Jurkat, Clone E6-1 (cell line): ENCODE measurements around the gene DPCD.

Experiments
- DNase-seq: peaks from one replicate; pipeline ENCODE4 v3.0.0-alpha.2; 2011; ENCODE audit warnings: low read depth, low spot score
- H3K4me3 ChIP-seq: 2 replicates; pipeline ENCODE4 v1.5.1; 2011; ENCODE audit warnings: mild to moderate bottlenecking, low read length, control low read depth, moderate library complexity

DPCD gene

DNA sequence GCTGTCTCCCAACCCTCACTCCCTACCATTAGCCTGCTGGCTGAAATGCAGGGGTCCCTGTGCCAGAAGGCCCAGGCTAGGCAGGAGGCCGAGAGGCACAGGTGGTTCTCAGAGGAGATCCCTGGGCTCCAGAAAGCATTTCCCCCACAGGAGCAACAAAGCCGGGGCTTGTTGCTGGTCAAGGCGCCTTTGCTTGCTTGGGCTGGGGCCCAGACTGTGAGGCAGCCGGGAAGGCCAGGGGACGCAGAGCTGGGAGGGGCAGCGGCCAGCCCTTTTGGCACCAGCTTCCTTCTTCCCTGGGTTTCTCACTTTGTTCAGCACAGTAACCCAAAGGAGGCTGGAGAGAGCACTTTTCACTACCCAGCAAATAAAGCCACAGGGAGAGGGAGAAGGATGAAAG is 58.2 kb downstream of the DPCD start:
- DNase-seq: no peak

DNA sequence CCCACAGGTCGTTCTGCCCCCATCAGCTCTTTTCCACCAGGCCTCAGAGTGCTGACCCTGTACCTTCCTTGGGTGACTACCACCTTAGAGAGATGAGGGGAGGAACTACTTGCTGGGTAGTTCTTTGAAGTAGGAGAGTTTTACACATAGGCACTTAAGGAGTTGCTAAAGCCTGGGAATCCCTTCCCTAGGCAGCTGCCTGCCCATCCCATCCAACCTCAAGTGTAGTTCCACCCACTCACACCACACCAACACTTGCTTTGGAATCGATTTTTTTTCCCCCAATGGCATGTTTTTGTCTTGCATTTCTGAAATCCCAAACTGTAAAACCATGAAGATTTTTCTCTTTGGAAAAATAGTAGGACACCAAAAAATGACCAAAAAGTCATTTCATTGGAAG is 59.1 kb downstream of the DPCD start:
- DNase-seq: no peak
- no peak overlapping the region for H3K4me3 ChIP-seq

More for the DNA sequence above, 58.2 kb downstream of the DPCD start:
- no peak overlapping the region for H3K4me3 ChIP-seq

DNA sequence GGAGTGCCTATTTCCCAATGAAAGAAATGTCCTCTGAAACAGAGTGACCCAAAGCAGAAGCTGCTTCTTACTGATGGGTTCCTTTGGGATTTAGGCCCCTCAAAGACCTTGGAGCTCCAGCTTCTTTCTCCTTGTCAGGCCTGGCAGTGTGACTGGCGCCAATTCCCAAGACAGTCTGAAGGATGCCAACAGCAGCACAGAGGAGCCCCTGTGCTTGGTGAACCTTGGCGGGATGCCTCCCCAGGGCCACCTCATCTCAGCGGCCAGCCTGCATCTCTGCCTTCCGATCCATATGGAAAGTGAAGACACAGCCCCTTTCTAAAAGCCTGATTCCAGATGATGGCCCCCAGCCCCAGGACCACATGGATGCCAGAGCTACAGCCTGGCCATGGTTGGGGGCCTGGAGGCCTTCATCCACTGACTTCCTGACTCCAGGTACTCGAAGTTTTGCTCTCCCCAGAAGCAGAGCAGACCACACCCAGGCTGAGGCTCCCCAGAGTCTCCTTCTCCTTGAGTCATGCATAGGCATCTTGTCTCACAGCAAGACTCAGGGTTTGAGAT is 61.5 kb downstream of the DPCD start:
- no peak for DNase-seq
- no peak overlapping the region for H3K4me3 ChIP-seq

DNA sequence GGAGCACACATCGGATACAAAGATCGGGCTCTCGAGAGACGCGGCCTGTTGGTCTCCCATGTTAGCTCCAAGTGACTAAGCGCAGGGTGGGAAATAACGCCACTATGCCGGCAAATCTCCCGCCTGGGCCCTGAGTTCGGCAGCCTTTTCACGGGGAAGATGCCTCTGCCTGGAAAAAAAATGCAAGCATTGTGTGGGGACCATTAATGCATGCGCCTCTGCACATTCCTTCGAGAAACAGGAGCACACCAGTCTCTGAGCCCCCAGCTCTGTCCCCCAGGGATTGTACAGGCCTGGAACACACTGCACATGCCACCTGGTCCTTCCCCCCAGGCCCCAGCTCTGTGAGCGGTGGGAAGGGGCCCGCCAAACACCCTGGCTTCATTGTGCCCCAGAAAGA is 62.7 kb downstream of the DPCD start:
- no peak overlapping the region for H3K4me3 ChIP-seq
- no peak for DNase-seq

DNA sequence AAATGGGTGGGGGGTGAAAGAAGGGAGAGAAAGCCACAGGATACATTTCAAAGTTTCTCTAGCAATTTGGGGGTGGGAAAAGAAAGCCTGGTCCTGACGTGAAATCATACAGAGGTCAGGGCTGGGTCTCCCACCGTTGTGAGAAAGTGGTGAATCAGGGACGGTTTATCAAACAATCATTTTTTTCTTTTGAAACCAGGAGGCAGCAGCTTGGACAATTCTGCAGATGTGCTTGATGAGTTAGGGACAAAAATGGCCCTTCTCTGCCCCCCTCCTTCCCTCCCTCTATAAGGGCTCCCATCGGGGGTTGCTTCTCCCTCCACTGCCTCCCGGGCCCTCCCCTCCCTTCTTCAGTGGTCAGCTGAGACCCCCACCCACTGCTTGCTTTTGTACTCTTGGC is 63.2 kb downstream of the DPCD start:
- H3K4me3 ChIP-seq: no peak overlapping the region
- no peak for DNase-seq

DNA sequence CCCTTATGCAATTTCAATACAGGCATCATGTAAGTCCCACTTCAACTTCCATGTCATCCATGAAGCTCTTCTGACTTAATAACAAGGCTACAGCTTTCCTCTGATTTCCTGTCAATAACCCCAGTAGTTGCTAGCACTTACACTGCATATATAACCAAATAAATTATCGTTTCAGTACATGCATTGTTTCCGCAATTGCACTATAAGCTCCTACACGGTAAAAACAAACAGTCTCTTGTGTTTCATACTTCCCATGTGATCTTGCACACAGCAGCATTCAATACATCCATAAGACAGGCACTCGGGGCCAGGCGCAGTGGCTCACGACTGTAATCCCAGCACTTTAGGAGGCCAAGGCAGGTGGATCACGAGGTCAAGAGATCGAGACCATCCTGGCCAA is 65.4 kb downstream of the DPCD start:
- H3K4me3 ChIP-seq: no peak overlapping the region
- DNase-seq: no peak

DNA sequence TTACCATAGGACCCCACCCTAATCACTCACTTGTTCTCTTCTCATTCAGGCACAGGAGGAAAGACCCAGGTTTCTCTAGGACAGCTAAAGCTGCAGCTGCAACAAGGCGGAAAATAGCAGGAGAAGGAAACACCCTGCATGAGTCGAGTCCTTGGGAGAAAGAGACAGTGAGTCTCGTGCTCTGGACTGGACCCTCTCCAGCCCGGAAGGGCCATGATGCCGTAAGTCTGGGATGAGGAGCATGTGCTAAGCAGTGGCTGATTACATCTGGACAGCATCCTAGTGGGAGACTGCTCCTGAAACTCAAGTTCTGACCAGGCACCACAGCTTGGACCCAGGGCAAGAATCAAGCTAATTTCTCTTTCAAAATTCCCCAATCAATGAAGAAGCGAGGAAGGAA is 67.4 kb downstream of the DPCD start:
- no peak for DNase-seq

DNA sequence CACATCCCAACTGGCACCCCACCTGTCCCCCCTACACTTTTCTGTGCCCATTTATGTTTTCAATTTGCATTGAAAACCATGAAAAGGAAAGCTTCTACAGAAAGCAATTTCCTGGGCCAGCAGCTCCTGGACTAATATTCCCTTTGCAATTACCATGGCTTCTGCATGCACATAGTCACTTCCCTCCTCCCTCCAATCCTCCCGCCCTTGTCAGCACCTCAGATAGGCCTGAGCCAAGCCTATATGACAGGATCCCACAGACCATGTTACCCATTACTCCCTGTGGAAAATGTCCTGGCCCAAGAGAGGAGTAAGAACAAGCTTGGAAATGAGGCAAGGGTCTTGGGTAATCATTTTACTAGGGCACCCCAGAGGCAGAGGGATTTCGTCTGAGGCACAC is 68.8 kb downstream of the DPCD start:
- DNase-seq: no peak
- H3K4me3 ChIP-seq: no peak overlapping the region

More for the DNA sequence above, 67.4 kb downstream of the DPCD start:
- H3K4me3 ChIP-seq: no peak overlapping the region

DNA sequence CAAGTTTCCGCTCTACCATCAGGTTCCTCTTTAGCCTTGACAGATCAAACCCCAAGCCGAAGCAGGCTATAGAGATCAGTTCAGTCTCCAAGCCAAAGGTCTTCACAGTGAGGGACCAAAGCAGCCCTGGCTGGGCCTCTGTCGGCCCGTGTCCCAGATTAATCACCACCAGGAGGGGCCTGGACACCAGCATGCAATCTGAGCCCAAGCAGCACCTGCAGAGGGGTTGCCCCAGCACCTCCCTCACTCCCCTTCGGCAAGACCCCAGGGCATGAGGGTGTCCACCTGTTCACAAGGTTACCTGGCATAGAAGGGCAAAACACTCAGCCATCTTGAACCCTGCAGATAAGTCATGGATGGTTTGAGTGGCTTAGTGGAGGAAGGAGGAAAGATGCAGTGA is 70.9 kb downstream of the DPCD start:
- no peak overlapping the region for H3K4me3 ChIP-seq
- DNase-seq: no peak
